ENCODE measurements around the gene ZCCHC14. TPM values are rescaled to one million over a fixed set of nuclear protein-coding genes. Genes with fewer than 3 reads are reported as not detected.
A peak's percentile ranks its signal among the peaks of the same experiment; 100 is the strongest.

ZCCHC14 gene
- total and polyA plus RNA-seq, 5 experiments from 2014 or later: 0.37 to 33.8 (median 0.85) TPM

DNA sequence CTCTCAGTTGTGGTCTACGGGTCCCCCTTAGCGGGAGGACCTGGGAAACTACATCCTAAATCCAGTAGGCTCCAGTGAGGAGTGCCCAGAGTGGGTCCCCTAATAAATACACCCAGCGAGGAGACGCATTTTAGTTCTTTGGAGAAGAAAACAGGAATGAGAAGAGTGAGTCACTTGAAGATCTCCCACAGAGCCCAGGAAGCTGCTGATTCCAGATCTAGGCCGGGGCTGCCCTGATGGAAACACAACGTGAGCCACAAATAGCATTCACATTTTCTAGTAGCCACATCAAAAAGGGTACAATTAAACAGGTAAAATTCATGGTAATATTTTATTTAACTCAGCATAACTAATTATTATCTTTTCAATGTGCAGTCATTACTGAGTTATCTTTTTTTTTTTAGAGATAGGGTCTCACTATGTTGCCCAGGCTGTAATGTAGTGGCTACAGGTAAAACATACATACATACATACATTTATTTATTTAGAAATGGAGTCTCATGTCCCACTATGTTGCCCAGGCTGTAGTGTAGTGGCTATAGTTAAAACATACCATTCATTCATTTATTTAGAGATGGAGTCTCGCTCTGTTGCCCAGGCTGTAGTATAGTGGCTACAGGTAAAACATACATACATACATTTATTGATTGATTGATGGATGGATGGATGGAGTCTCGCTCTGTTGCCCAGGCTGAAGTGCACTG, 130.8 kb downstream of the ZCCHC14 start:
- Mint-ChIP-seq H3K27ac (peak overlapping the region in 2 of 10 donors; percentile 28 to 74), H3K36me3 (peaks cover 0 to 64% (median 14%) of the 10 kb centered on the region in 3 donors), H3K4me1 (peaks cover 7 to 34% (median 24%) of the 10 kb centered on the region in 4 donors), H3K27me3 (no peaks in the 10 kb centered on the region), H3K4me3 (no peak overlapping the region), H3K9me3 (no peaks in the 10 kb centered on the region)
- POLR2A ChIA-PET: no interaction called here
- DNase-seq (no peak), ATAC-seq (no peak)

DNA sequence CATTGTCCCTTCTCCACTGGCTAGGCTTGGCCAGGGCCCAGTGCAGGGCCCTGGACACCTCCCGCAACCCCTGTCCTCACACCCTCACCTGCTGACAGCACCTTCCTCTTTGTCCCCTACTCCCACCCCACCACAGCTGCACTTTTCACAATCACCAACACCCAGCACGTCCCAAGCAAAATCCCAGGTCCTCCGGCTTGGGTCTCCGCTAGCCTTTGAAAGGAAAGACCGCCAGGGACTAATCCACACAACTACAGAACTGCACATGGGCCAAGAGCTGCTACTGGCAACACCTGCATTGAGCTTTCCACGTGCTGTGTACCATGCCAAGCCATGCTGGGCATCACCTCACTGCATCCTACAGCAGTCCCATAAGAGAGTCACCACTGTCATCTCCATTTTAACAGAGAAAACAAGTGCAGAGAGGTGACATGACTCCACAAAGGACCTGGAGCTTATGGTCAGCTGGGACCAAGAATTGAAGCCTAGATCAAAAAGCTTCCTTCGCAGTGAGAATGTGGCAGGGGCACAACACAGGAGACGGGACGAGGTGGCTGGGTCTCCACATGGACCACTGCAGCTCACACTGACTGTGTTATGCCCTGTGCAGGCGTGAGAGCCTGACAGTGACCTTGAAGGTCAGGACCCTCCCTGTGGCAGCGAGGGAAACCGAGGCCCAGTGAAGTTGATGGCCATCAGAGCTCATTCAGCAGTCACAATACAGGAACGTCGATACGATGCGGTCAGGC, 131.8 kb downstream of the ZCCHC14 start:
- no peaks in the 10 kb centered on the region for H3K9me3 Mint-ChIP-seq
- DNase-seq (no peak), ATAC-seq (no peak)
- peaks cover 7 to 30% (median 19%) of the 10 kb centered on the region in 4 donors for H3K4me1 Mint-ChIP-seq
- POLR2A ChIA-PET: interaction anchor here (0.6 kb wide), 1 partner anchor 1234 kb away, joined by 4 read pairs; no protein-coding TSS in a partner anchor
- peaks cover 0 to 64% (median 14%) of the 10 kb centered on the region in 3 donors for H3K36me3 Mint-ChIP-seq
- peak overlapping the region in 2 of 10 donors; percentile 13 to 52 for H3K27ac Mint-ChIP-seq
- no peaks in the 10 kb centered on the region for H3K27me3 Mint-ChIP-seq
- H3K4me3 Mint-ChIP-seq: no peak overlapping the region

DNA sequence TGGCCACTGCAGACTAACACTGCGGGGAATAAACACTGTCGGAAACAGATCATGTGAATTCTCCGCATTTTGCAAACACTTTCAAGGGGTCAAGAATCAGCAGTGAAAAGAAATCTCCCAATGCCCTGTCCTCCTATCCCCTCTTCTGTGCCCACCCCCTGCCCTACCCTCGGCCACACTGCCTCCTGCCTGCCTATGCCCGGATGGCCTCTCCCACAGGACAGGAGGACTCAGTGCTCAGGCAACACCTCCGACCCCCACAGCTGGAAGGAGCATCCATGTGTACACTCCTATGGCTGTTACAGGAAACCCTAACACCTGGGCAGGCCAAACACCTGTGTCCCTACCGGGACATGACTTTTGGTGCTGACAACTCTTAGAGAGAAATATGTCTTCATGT, 133.7 kb downstream of the ZCCHC14 start:
- Mint-ChIP-seq H3K4me1 (peaks cover 0 to 13% (median 8%) of the 10 kb centered on the region in 4 donors), H3K27me3 (no peaks in the 10 kb centered on the region), H3K9me3 (no peaks in the 10 kb centered on the region), H3K27ac (peak overlapping the region in 3 of 10 donors; percentile 9 to 48 (median 14)), H3K36me3 (peaks cover 0 to 65% (median 14%) of the 10 kb centered on the region in 3 donors), H3K4me3 (no peak overlapping the region)
- ATAC-seq: no peak
- POLR2A ChIA-PET: no interaction called here
- no peak for DNase-seq

DNA sequence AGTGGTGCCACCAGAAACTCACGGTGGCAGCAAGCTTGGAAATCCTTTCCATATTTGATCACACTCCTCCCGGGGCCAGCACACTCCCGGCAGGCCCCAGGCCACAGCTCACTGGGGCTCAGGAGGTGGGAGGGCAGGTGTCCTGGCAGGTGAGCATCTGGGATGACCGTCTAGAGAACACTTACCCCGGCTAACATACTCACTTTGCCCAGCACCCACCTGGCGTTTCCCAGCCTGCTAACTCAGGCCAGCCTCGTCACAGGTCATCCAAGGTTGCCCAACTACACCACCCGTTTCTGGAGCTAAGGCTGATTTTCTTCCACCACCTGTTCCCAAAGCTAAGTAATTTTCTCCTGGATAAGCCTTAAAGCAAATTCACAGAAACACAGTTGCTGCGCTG, 134.1 kb downstream of the ZCCHC14 start:
- no peak for DNase-seq
- Mint-ChIP-seq H3K4me1 (peaks cover 0 to 12% (median 6%) of the 10 kb centered on the region in 4 donors), H3K9me3 (no peaks in the 10 kb centered on the region), H3K27me3 (no peaks in the 10 kb centered on the region), H3K27ac (no peak overlapping the region), H3K4me3 (no peak overlapping the region), H3K36me3 (peaks cover 0 to 65% (median 13%) of the 10 kb centered on the region in 3 donors)
- POLR2A ChIA-PET: no interaction called here
- ATAC-seq: no peak

DNA sequence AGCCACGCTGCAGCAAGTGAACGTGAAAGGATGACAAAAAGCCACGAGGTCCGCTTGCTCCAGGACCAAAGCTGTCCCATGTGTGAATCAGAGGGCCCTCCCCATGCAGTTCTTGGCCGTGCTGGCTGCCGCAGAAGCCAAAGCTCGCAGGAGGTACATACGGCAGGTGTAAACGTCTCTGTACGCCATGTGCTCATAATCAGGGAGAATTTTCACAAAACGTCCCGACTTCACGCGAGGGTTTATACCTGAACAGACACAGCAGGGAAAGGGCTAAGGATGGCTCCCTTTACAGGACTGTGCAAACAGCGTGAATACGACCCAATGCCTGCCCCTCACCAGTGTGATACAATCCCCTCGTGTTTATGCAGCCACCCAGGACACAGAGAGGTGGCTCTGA, 134.6 kb downstream of the ZCCHC14 start:
- DNase-seq: no peak
- Mint-ChIP-seq H3K36me3 (peaks cover 0 to 61% (median 9%) of the 10 kb centered on the region in 3 donors), H3K9me3 (no peaks in the 10 kb centered on the region), H3K27me3 (no peaks in the 10 kb centered on the region), H3K27ac (peak overlapping the region in 3 of 10 donors; percentile 37 to 73 (median 39)), H3K4me3 (no peak overlapping the region), H3K4me1 (peaks cover 0 to 8% (median 3%) of the 10 kb centered on the region in 4 donors)
- ATAC-seq: no peak
- POLR2A ChIA-PET: interaction anchor here (0.6 kb wide), 1 partner anchor 1217 kb away, joined by 4 read pairs; no protein-coding TSS in a partner anchor

DNA sequence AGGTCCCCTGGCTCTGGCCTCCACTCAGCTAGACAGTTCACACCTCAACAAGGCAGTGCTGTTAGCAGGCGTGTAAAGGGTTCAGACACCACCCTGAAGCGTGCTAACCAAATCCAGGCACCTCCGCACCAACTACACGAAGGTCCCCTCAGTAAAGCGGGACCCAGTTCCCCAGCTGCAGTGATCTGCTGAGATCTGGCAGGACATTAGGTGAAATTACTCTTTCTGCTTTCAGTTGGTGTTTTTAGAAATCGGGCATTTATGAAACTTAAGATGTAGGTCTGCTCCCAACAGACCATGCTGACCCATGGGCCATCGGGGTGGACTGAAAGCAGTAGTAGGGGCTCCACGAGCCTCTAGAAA, 136.4 kb downstream of the ZCCHC14 start:
- no peaks in the 10 kb centered on the region for H3K9me3 Mint-ChIP-seq
- H3K36me3 Mint-ChIP-seq: peaks cover 0 to 56% (median 9%) of the 10 kb centered on the region in 3 donors
- no peak for ATAC-seq
- H3K4me1 Mint-ChIP-seq: peaks cover 0 to 8% (median 3%) of the 10 kb centered on the region in 4 donors
- no peak overlapping the region for H3K4me3 Mint-ChIP-seq
- POLR2A ChIA-PET: no interaction called here
- H3K27me3 Mint-ChIP-seq: no peaks in the 10 kb centered on the region
- no peak for DNase-seq
- H3K27ac Mint-ChIP-seq: peak overlapping the region in 1 of 10 donors; percentile 34

Other genes with a start within 250 kb of the ZCCHC14 start
- gene C16orf95, start 175.6 kb downstream of the ZCCHC14 start, total RNA-seq: 1 to 10 TPM; 2.3 to 2.6 TPM
- 1 to 10 TPM; 1.5 to 4.9 (median 3.2) TPM for gene C16orf95, start 175.6 kb downstream of the ZCCHC14 start, polyA plus RNA-seq
- gene FBXO31, start 109.2 kb downstream of the ZCCHC14 start, total RNA-seq: 10 to 100 TPM; 45.8 to 52.7 TPM
- 10 to 100 TPM; 15.4 to 36.4 (median 23.3) TPM for gene FBXO31, start 109.2 kb downstream of the ZCCHC14 start, polyA plus RNA-seq
- gene MAP1LC3B, start 100.7 kb downstream of the ZCCHC14 start, total RNA-seq: 10 to 100 TPM; 58.0 to 60.1 TPM
- gene MAP1LC3B, start 100.7 kb downstream of the ZCCHC14 start, polyA plus RNA-seq: 100 to 1,000 TPM in 1 of 3 donors, 10 to 100 TPM in 2; 89.9 to 117 (median 90.3) TPM
- gene JPH3, start 109.5 kb upstream of the ZCCHC14 start, total RNA-seq: not detected
- under 1 TPM in 2 of 3 donors, not detected in 1; 0.08 to 0.09 TPM for gene JPH3, start 109.5 kb upstream of the ZCCHC14 start, polyA plus RNA-seq